Measurements from ENCODE around the gene SYNCRIP.

DNA sequence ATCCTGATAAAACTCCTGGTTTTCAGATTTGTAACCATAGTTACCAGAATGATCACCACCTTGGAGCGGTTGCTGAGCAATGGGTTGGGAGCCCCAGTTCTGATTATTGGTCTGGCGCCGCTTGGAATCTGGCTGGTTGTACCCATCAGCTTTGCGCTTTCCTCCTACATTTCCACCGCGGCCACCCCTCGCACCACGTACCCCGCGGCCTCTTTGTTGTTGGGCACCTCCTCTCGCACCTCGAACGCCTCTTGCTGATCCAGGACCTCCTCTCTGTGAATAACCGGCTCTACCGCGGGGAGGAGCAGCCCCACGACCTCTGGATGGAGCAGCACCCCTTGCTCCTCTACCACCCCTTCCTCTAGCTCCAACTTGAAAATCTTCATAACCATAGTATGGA lies 27.9 kb downstream of the SYNCRIP start:
- TF ChIP-seq POLR2A (IDR thresholded peaks at IDR 0.05; ENCODE audit: low read depth, low read length), result no peak
- TF ChIP-seq, protein P1, sequence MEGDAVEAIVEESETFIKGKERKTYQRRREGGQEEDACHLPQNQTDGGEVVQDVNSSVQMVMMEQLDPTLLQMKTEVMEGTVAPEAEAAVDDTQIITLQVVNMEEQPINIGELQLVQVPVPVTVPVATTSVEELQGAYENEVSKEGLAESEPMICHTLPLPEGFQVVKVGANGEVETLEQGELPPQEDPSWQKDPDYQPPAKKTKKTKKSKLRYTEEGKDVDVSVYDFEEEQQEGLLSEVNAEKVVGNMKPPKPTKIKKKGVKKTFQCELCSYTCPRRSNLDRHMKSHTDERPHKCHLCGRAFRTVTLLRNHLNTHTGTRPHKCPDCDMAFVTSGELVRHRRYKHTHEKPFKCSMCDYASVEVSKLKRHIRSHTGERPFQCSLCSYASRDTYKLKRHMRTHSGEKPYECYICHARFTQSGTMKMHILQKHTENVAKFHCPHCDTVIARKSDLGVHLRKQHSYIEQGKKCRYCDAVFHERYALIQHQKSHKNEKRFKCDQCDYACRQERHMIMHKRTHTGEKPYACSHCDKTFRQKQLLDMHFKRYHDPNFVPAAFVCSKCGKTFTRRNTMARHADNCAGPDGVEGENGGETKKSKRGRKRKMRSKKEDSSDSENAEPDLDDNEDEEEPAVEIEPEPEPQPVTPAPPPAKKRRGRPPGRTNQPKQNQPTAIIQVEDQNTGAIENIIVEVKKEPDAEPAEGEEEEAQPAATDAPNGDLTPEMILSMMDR (conservative IDR thresholded peaks at IDR 0.05; ENCODE audit: low read depth, low read length), result no peak
- TF ChIP-seq FOS (IDR thresholded peaks at IDR 0.05; ENCODE audit: low read depth, low read length), result no peak
- TF ChIP-seq RAD21 (IDR thresholded peaks at IDR 0.05; ENCODE audit: low read length), result no peak
- TF ChIP-seq MXI1 (IDR thresholded peaks at IDR 0.05; ENCODE audit: borderline replicate concordance, low read depth, low read length), result no peak
- no peak for TF ChIP-seq RCOR1 (IDR thresholded peaks at IDR 0.05; ENCODE audit: insufficient replicate concordance, low read length)
- TF ChIP-seq CEBPB (IDR thresholded peaks at IDR 0.05; ENCODE audit: low read depth, low read length), result no peak
- no peak for TF ChIP-seq RFX5 (IDR thresholded peaks at IDR 0.05; ENCODE audit: low read depth, low read length)
- no peak for TF ChIP-seq BHLHE40 (IDR thresholded peaks at IDR 0.05; ENCODE audit: low read depth, low read length)
- no peak for TF ChIP-seq MAZ (IDR thresholded peaks at IDR 0.05; ENCODE audit: borderline replicate concordance, low read depth, low read length)
- TF ChIP-seq, protein P2, sequence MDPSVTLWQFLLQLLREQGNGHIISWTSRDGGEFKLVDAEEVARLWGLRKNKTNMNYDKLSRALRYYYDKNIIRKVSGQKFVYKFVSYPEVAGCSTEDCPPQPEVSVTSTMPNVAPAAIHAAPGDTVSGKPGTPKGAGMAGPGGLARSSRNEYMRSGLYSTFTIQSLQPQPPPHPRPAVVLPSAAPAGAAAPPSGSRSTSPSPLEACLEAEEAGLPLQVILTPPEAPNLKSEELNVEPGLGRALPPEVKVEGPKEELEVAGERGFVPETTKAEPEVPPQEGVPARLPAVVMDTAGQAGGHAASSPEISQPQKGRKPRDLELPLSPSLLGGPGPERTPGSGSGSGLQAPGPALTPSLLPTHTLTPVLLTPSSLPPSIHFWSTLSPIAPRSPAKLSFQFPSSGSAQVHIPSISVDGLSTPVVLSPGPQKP (IDR thresholded peaks at IDR 0.05; ENCODE audit: borderline replicate concordance, low read depth, low read length), result no peak

Data from IMR-90 (cell line).